Fibroblast of skin of abdomen (primary cell): ENCODE measurements around the gene SORT1.
"Not testable (repeated sequence)": the region's sequence is repeated elsewhere in the genome, so short reads cannot be mapped to it uniquely, and the experiment has no call there.

ENCODE experiments used
- DNase-seq: peaks from one replicate; pipeline ENCODE4 v3.0.0-alpha.2; 2013

The SORT1 gene

DNA sequence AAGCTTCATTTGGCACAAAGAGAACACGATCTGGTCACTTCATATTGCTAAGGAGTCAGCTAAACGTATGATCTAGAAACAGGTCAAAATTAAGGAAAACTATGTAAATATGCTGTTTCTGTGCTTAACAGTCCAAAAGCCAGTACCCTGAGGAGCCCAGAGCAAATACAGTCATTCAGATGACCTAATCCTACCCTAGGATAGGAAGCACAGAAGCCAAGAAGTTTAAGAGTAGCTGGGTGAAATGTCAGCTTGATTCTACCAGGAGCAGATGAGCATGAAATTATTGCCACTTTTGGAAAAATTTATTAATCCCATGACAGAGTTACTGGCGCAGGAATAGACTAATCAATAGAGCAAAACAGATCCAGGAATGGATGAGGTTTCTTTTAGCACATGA lies 18.3 kb downstream of the SORT1 start:
- DNase-seq = no peak

DNA sequence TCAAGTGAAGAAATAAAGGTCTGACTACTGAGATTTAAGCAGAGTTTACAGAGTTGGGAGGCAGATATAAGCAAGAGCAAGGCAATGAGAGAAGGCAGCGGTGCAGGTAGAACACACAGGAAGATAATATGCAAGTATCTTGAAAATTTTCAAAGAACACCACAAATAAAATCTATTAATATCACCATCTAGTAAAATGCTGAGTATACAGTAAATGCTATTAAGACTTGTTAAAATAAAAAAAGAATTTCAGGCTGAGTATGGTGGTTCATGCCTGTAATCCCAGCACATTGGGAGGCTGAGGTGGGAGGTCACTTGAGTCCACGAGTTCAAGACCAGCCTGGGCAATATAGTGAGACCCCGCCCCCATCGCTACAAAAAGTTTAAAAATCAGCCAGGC lies 20.0 kb downstream of the SORT1 start:
- no peak for DNase-seq

GRCh38 chr1:109373696-109374095 lies 24.0 kb downstream of the SORT1 start:
- not testable (repeated sequence) for DNase-seq

GRCh38 chr1:109373126-109373525 lies 24.6 kb downstream of the SORT1 start:
- no peak for DNase-seq

GRCh38 chr1:109372281-109372680 lies 25.4 kb downstream of the SORT1 start:
- no peak for DNase-seq

DNA sequence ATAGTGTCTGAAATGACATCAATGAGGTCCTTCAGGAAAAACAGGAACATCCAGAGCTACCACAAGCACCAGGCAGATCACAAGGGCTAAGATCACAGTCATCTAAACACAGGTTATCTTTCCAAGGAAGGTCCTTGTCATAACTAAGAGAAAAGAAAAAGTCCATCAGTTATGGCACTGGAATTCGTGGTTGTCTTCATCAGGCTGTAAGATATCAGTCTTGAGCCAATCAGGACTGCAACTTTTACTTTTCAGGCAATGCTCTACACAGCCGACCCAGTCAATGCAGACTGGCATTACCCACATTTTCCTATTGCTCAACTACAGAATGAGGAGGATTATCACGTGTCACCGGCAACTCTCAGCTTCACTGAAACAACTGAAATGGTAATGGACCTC lies 26.4 kb downstream of the SORT1 start:
- DNase-seq = peak; percentile 54

- peak; percentile 95 for DNase-seq
These were observed 26.9 kb downstream of the SORT1 start for GRCh38 chr1:109370712-109371340.

DNA sequence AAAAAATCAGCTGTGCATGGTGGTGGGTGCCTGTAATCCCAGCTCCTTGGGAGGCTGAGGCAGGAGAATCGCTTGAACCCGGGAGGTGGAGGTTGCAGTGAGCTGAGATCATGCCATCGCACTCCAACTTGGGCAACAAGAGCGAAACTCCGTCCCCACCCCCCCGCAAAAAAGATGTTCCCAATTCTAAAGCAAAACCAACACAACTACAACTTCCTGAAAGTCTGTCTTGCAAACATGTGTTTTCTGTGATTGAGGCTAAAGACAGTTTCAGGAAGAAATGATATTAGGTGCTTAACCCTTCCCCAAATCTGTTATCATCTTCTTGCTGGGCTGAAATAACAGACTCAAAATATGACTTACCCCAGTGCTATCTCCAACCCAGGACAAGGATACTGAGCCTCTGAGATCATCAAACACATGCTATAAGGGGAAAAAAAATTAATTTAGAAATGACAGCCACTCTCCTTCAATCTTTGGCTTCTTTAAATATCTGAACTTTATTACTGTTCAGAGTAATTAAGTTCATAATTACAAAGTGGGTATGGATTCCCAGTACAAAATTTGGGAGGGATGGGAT lies 28.5 kb downstream of the SORT1 start:
- DNase-seq = peak; percentile 60

DNA sequence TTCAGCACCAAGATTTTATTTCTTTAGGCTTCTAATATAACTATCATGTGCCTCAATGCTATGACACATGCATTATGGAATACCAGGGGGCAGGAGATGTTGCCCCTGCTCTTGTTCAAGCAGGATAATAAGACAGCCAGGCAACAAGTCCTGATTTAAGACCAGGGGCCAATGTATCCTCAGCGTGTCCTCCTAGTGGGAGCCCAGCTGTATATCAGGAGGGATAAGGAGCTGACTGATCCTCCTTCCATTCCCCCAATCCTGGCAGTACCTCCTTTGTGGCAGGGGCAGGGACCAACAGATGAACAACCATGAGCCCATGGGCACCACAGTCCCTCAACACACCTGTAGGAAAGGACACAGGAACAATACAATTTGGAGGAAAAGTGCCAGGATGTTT lies 29.3 kb downstream of the SORT1 start:
- no peak for DNase-seq

DNA sequence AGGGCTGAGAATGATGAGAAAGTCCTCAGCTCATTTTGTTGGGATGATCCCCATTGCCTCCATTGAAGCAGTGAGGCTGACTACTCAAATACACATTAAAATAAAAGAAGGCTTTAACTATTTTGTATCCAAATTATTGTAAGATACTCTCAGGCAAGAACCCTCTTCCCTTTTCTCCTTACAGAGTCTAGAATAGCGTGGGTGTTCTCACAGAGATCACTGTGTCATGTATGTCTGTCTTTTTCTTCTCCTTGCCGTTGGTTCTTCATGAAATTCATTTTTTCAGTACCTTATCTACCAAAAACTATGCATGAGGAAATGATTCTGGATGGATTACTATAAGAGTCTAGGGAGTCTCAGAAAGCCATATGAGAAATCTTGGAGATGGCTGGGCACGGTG lies 30.1 kb downstream of the SORT1 start:
- DNase-seq = no peak

DNA sequence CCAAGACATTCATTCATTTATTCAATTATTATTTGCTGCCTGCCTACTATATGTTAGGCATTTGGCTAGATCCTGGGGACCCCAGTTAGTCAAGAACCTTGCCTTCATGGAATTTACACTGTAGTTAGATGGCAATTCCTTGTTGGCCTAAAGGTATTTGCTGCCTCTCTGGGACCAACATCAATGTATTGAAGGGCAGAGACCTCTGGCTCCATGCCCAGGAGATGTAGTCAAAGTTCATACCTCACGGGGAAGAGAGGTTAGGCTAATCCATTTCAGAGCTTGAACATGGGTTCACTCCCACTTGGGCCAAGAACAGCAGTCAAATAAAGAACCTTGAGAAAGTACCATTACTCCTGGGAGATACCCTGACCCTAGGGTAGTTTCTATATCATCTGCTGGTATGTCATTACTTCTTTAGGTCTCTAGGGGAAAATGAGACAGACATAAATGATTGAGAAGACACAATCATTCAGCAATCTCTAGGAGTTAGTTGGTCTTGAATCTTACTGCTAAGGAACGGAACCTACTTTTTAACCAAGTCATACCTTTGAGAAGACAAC lies 32.0 kb downstream of the SORT1 start:
- no peak for DNase-seq

- peak; percentile 35 for DNase-seq
These were observed 36.1 kb downstream of the SORT1 start for GRCh38 chr1:109361649-109362048.

DNA sequence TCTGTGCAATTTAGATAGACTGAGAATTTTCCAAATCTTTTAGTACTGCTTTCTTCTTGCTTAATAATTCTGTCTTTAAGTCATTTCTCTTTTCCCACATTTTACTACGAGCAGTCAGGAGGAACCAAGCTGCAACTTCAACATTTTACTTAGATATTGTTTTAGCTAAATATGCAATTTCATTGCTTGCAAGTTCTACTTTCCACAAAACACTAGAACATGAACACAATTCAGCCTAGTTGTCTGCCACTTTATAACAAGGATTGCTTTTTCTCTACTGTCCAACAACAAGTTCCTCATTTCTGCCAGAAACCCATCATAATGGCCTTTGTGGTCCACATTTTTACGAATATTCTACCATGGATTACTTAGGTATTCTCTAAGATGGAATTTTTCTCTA lies 36.6 kb downstream of the SORT1 start:
- no peak for DNase-seq

GRCh38 chr1:109357616-109358015 lies 40.1 kb downstream of the SORT1 start:
- no peak for DNase-seq

DNA sequence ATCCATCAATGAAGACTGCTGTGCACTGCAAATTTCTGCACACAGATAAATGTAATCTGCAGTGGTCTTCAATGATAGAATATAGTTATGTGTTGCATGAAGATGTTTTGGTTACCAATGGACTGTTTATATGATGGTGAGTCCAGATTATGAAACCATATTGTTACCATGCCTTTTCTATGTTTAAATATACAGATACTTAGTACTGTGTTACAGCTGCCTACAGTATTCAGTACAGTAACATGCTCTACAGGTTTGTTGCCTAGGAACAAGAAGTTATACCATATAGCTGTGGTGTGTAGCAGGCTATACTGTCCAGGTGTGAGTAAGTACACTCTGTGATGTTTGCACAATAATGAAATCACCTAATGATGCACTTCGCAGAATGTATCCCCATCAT lies 40.8 kb downstream of the SORT1 start:
- no peak for DNase-seq

- no peak for DNase-seq
These were observed 41.2 kb downstream of the SORT1 start for GRCh38 chr1:109356505-109356904.

DNA sequence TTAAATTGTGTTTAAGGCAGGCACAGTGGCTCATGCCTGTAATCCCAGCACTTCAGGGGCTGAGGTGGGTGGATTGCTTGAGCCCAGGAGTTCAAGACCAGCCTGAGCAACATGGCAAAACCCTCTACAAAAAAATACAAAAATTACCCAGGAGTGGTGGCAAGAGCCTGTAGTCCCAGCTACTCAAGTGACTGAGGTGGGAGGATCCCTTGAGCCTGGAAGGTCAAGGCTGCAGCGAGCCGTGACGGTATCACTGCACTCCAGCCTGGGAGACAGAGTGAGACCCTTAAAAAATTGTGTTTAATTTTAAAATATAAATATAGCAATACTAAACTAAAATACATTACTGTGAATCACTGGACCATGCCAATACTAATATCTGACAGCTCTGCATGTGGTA lies 42.8 kb downstream of the SORT1 start:
- no peak for DNase-seq

GRCh38 chr1:109351457-109351856 lies 46.3 kb downstream of the SORT1 start:
- no peak for DNase-seq

GRCh38 chr1:109350655-109351054 lies 47.1 kb downstream of the SORT1 start:
- no peak for DNase-seq

GRCh38 chr1:109350182-109350581 lies 47.5 kb downstream of the SORT1 start:
- DNase-seq = no peak

- DNase-seq = no peak
These were observed 50.2 kb downstream of the SORT1 start for GRCh38 chr1:109347511-109347910.

DNA sequence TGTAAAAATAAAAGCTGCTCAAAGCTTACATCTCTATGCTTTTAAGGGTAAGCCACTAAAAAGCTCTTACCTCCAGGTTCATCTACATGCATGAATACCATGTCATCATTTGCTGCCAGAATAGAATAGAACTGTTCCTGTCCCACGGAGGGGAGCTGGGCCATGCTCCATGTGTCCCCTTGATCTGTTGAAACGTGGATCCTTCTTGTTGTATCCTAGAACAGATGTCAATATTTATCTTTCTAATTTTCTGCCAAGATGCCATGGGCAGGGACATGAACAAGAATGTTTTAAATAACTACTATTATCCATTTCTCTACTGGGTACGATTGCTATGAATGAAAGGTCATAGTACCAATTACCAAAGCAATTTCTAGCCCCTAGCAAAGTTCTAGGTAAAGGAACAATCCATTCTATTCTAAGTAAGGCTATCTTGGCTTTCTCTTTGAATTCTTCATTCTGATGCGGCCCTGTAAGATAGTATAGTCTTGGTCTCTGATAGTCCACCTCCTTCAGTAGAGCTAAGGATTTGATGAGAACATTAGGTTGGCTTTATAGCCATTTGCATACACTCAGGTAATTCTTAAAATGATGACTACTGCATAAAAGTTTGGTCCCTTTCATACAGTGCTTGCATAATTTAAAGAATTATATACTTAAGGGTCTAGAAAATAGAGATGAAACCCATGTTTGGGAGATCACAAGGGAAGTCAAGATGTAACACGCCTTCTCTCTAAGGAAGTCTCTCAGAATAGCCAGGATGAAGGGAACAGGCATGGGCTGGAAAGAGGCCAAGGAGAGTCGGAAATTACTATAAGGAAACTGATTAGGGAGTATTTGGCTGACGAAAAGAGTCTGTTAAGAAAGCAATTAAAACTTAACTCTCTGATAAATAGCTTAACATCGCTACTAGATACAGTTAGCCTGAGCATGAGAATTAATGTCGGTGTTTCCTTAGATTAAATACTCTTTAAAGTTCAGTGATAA lies 55.5 kb downstream of the SORT1 start:
- no peak for DNase-seq

DNA sequence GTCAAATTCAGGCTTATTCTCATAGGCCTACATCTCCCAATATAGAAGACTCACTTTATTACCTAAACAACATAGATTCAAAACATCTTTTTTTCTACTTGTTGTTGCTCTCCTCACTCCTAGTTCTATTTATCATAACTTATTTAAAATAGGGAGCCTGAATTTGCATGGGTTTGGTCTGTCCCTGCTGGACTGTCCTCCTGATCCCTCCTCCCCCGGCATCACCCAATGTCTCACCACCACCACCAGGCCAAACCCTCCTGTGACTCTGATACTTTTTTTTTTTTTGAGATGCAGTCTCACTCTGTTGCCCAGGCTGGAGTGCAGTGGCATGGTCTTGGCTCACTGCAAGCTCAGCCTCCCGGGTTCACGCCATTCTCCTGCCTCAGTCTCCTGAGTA lies 59.1 kb downstream of the SORT1 start:
- no peak for DNase-seq
